GM11168 (cell line): Measurements from ENCODE around the gene ASB13.

Experiments
- in situ Hi-C: fragments of 300-500 bp; cut with MboI; formaldehyde crosslinking; loops from one replicate; pipeline ENCODE4 v1.12.0; 2022; ENCODE audit warnings: low sequenced_read_pairs; ENCODE audit not compliant: unreplicated experiment

The ASB13 gene

GRCh38 chr10:5670662-5671375 is 4.4 kb upstream of the ASB13 start:
- in situ Hi-C loops: no loop called here

GRCh38 chr10:5669604-5670003 is 3.2 kb upstream of the ASB13 start:
- in situ Hi-C loops: no loop called here

DNA sequence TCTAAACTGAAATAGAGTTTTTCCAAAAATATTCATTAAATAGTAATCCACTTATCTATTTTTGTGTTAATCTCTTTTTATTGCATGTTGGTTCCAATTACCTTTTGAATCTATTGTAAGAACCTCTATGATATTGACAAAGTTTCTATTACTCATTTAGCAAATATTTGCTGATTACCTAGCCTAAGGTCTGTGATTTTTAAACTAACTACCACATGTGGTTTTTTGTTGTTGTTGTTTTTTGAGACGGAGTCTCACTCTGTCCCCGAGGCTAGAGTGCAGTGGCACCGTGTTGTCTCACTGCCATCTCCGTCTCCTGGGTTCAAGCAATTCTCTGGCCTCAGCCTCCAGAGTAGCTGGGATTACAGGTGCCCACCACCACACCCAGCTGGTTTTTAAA is 2.0 kb upstream of the ASB13 start:
- in situ Hi-C loops: no loop called here

DNA sequence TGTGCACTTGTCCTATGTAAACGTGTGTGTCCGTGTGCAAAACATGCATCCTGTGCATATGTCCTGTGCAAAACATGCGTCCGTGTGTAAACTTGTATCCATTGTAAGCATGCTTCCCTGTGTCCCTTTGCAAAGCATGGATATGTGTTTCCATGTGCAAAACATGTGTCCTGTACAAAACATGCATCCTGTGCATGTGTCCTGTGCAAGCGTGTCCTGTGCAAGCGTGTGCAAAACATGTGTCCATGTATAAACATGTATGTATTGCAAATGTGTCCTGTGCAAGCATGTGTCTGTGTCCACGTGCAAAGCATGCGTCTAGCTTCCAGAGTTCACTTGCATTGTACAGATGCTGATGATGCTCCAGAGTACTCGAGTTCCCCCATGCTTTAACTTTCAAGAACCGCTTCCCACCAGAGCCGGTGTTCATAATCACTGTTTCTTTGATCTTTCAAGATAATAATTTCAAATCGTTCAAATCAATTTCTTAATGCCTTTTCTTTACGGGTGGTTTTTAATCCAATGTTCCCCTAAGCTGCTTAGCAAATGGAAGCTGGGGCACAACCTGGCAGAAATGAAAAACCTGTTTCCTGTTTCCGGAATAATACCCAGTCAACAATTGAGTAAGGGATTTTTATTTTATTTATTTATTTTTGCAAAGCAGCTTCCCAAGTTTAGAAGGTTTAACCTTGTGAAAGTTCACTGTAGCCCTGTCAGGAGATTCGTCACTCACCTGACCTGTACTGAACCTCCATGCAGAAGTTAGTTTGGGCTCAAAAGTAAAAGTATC is 641 bp upstream of the ASB13 start:
- in situ Hi-C loops: no loop called here

- in situ Hi-C loops: no loop called here
Observed at GRCh38 chr10:5665373-5666007, 905 bp downstream of the ASB13 start.

DNA sequence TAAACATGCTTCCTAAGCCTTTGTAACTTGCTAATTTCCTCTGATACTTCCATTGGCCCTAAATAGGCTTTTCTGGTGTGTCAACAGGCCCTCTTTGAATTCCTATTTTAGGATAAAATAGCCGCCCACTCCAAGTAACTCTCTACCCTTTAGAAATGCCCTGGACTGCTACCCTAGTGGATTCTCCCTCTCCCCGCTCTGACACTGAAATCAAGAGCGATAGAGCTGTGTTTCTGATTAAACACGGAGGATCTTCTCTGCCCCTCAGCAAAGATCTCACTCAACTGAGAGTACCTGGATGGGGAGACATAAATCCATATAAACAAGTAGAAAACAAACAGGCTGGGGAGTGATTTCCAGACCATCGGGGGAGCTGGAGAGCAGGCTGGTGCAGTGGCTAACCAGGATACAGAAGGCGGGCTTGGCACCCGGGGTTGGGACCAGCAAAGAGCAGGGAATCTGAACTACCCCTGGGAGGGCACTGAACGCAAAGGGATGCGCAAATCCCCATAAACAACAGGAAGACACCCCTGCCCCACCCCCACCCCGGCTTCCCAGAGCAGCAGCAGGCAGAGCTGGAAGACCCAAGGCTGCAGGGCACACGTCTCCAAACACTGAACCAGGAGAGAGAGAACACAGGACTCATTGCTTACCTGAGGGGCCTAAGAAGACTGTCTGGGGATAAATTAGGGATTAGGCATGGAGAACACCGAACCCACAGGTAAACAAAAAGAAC is 2.5 kb downstream of the ASB13 start:
- in situ Hi-C loops: no loop called here

DNA sequence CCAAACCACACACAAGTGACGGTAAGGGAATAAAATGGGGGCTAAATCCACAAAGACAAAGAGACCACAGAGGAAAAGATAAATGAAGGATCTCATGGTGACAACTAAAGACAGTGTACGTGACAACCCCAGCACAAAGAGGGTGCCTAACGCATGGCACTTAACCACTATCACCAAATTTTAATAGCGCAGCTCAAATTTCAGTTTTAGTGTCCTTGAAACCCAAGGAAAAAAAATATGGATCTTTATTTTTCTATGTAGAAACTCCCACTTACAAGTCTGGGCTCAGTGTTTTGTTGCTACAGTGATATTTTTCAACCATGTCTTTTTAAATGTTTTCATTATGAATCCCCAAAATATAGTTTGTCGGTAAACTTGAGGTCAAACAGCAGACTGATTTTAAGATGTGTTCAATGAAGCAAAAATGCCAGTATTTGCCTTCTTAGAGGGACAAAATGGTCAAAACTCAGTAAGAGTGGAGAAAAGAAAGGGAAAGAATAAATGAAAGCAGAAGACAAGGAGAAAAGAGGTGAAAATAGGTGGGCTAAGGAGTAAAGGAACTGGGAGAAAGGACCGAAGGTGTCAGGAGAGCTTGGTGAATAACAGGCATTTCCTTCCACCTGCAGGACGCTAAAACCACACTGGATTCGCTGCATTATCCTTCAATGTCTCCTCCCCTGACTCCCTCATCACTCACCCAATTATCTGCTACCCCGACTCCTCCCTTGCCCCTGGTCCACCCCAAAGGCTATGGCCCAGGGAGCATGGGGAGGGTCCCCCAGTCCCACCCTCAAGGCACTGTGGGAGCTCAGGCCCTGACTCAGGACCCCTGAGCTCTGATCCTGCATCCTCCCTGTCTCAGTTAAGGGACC is 3.5 kb downstream of the ASB13 start:
- in situ Hi-C loops: no loop called here

DNA sequence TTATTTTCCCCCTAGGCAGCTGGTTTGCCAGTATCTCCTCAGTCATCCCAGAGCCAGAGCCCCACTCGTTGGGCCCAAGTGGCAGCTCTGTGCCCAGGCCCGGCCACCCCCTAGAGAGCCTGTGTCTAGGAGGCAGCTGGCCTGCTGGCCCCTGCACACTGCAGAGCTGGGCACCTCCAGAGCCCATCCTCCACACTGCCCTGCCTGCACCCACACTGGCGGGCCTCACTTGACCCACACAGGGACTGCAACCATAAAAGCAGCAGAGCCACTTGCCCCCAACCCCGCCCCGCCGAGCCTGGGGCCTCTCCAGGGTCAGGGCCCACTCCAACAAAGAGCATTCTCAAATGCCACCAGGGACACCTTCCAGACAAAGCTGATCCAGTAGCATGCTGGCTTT is 5.4 kb downstream of the ASB13 start:
- in situ Hi-C loops: no loop called here

- in situ Hi-C loops: no loop called here
Observed at GRCh38 chr10:5659702-5660528, 6.5 kb downstream of the ASB13 start.

- in situ Hi-C loops: no loop called here
Observed at GRCh38 chr10:5658871-5659618, 7.3 kb downstream of the ASB13 start.

- in situ Hi-C loops: no loop called here
Observed at GRCh38 chr10:5656737-5657579, 9.4 kb downstream of the ASB13 start.

- in situ Hi-C loops: no loop called here
Observed at GRCh38 chr10:5655121-5655520, 11.3 kb downstream of the ASB13 start.

DNA sequence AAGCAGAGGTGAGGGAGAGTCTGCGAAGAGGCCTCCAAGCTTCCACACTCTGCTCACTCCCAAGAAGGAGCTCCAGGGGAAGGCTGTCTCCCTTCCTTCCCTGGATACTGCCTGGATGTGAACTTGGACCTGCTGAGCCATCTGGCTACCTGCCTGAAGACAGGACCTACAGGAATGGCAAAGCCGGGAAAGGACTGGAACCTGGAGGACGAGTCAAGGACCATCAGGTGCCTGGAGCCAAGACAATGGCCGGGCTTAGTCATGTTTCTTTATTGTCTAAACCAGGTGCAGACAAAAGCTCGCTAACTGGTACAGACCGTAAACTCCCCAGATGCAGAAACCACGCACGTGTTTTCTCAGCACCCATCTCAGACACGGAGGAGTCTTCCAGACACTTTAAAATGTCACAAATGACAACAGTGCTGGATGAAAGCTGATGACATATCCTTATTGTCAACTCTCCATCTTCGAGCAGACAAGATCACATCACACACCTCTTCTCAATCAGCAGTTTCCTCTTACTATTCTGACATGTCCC is 12.1 kb downstream of the ASB13 start:
- in situ Hi-C loops: no loop called here

GRCh38 chr10:5652746-5653145 is 13.6 kb downstream of the ASB13 start:
- in situ Hi-C loops: no loop called here

DNA sequence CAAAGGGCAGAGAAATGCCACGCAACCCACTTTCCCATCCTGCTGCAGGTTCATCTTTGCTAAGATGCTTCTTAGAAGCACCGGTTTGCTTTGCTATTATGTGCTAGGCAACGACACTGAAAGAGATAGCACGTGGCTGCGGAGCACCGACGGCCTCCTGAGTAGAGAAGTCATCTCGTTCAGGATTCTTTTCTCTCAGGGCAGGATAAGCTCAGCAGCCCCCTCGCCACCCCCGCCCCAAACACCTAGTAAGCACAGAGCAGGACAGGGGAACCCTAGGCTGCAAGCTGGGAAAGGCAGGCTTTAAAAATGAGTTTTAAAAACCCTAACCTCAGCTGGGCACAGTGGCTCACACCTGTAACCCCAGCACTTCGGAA is 15.0 kb downstream of the ASB13 start:
- in situ Hi-C loops: no loop called here

DNA sequence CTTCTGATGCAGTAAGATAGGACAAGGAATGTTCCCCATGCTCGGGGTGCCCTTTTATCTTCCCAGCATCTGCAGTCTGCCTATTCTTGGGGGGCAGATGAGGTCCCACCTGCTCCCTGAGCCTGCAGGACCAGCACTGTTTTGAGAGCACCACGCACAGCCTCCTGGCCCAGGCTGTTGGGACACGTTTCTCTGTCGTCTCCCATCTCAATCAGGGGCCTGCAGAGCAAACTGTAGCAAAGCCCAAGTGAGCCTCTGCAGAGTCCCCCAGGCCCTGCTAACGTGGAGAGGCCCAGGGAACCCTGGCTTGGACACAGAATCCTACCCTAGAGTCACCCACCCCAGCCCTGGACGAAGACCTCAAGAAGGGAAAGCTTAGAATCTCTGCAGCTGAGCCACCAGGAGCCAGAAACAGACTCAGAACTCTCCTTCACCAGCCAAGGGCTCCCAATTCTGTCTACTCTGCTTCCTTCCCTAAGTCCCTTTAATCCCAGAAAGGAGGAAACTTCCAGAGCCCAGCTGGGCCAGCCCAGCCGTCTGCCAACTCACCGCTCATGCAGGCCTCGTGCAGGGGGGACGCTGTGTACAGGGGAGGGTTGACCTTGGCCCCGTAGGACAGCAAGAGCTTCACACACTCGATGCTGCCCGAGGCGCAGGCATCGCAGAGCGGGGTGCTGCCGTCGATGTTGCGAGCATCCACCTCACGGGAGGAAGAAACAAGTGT is 15.6 kb downstream of the ASB13 start:
- in situ Hi-C loops: no loop called here

DNA sequence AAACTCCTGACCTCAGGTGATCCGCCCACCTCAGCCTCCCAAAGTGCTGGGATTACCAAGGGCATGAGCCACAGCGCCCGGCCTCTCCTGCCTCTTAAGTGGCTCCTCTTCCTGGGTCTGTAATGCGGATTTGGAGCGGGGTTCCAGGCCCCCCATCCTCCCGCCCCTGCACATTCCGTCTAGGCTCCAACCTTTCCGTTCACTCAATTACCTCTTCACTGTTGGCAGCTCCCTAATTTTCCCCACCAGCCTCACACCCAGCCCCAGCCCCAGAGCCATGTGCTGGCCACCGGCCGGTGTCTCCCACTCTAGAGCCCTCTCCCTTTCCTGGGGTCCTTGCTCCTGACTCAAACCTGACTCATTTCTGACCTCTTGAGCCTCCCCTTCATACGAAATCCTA is 16.6 kb downstream of the ASB13 start:
- in situ Hi-C loops: no loop called here
